ENCODE data around the gene D2HGDH.

DNA sequence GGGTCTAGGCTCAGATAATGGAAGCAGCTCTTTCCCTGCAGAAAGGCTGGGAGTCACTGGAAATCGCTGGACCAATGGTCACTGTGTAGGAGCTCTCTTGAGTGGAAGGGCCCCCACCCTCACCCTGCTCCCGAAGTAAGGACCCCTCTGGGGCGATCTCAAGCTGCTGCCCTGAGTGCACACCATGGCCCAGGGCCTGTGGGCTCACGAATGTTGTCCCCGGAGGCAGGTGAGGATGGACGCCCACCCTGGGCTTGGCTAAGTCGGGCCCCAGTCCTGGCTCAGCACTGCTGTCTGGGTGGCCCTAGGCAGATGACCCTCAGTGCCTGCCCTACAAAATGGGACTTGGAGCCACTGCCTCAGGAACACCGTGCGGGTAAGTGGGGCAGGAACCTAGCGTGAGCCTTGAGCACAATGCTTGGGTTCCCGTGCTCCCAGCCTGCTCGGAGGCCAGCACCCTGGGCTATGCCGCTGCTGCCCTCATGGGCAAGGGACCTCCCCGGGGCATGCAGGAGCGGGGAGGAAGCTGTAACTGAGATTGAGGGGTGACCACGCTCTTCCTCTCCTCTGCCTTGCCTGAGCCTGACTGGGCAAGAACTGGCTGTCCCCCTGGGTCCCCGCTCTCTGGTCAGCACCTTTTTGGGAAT is 3.7 kb downstream of the D2HGDH start:
- TF ChIP-seq CTCF (IDR thresholded peaks at IDR 0.05; ENCODE audit: low read depth, low read length, poor library complexity, severe bottlenecking) (no peak), EZH2phosphoT487 (IDR thresholded peaks at IDR 0.05; ENCODE audit: borderline replicate concordance, low read length) (no peak)

Data from DOHH2 (cell line).